GM12892 (cell line): Measurements from ENCODE around the gene USP5.

Experiments
- DNase-seq: peaks from one replicate; pipeline ENCODE4 v3.0.0; 2011; ENCODE audit not compliant: insufficient read length
- FAIRE-seq: peaks from 2 replicates; lab custom pipeline; 2011; peaks lifted over from hg19 to GRCh38; lab: Jason Lieb, UNC
- POLR2A ChIP-seq: IDR thresholded peaks from 2 replicates; pipeline ENCODE4 v1.6.1; 2011; ENCODE audit warnings: low read depth, low read length, control low read depth
- POLR2AphosphoS5 ChIP-seq: IDR thresholded peaks from 2 replicates; pipeline ENCODE4 v1.6.1; 2011; ENCODE audit warnings: low read depth, low read length, control low read depth
- TAF1 ChIP-seq: IDR thresholded peaks from 2 replicates; pipeline ENCODE4 v1.6.1; 2011; ENCODE audit warnings: low read depth, mild to moderate bottlenecking, control low read depth, low read length, borderline replicate concordance

Gene USP5

GRCh38 chr12:6849427-6849826 is 2.5 kb upstream of the USP5 start:
- FAIRE-seq (no peak), DNase-seq (no peak)
- TF ChIP-seq POLR2A (no peak), POLR2AphosphoS5 (no peak), TAF1 (no peak)

- no peak for DNase-seq
- FAIRE-seq: no peak
- TF ChIP-seq TAF1 (no peak), POLR2A (no peak), POLR2AphosphoS5 (no peak)
Measured at GRCh38 chr12:6849976-6850560, 1.9 kb upstream of the USP5 start.

- DNase-seq: no peak
- no peak for FAIRE-seq
- TF ChIP-seq TAF1 (no peak), POLR2AphosphoS5 (no peak), POLR2A (no peak)
Measured at GRCh38 chr12:6850796-6851152, 1.2 kb upstream of the USP5 start.

- DNase-seq (peak; percentile 100), FAIRE-seq (peak; percentile 99)
- TF ChIP-seq POLR2AphosphoS5: peak; percentile 81
- no peak for TF ChIP-seq TAF1
- peak; percentile 87; the same call in 1 of the 2 replicates for TF ChIP-seq POLR2A
Measured at GRCh38 chr12:6851153-6851920, 613 bp upstream of the USP5 start, which contains the start of gene CDCA3. CDCA3 (minus strand) TSS chr12:6851286; CDS start chr12:6850952, 334 bp downstream.

- no peak for DNase-seq
- TF ChIP-seq TAF1: no peak
- no peak for TF ChIP-seq POLR2AphosphoS5
- no peak for TF ChIP-seq POLR2A
- FAIRE-seq: no peak
Measured at GRCh38 chr12:6852651-6853354, 853 bp downstream of the USP5 start.

- no peak for FAIRE-seq
- TF ChIP-seq TAF1 (no peak), POLR2A (no peak), POLR2AphosphoS5 (no peak)
Measured at GRCh38 chr12:6853626-6854025, 1.7 kb downstream of the USP5 start.

GRCh38 chr12:6854036-6854435 is 2.1 kb downstream of the USP5 start:
- FAIRE-seq: no peak
- TF ChIP-seq POLR2A: no peak
- no peak for TF ChIP-seq POLR2AphosphoS5
- TF ChIP-seq TAF1: no peak
- no peak for DNase-seq

More at GRCh38 chr12:6853626-6854025, 1.7 kb downstream of the USP5 start:
- no peak for DNase-seq

GRCh38 chr12:6855322-6855721 is 3.4 kb downstream of the USP5 start:
- TF ChIP-seq POLR2A (no peak), POLR2AphosphoS5 (no peak)
- FAIRE-seq (no peak), DNase-seq (no peak)

GRCh38 chr12:6858799-6859198 is 6.8 kb downstream of the USP5 start:
- TF ChIP-seq TAF1: no peak
- no peak for TF ChIP-seq POLR2AphosphoS5
- no peak for TF ChIP-seq POLR2A
- DNase-seq: no peak
- FAIRE-seq: no peak

- TF ChIP-seq TAF1: no peak
- TF ChIP-seq POLR2AphosphoS5: no peak
- no peak for DNase-seq
- FAIRE-seq: no peak
Measured at GRCh38 chr12:6860116-6860515, 8.2 kb downstream of the USP5 start.

GRCh38 chr12:6860942-6861341 is 9.0 kb downstream of the USP5 start:
- TF ChIP-seq POLR2AphosphoS5 (no peak), TAF1 (no peak), POLR2A (no peak)
- FAIRE-seq: no peak
- no peak for DNase-seq

GRCh38 chr12:6861391-6861790 is 9.4 kb downstream of the USP5 start:
- FAIRE-seq: no peak
- TF ChIP-seq POLR2A: no peak
- no peak for DNase-seq
